IgD-negative memory B cell (primary cell): ENCODE results near the gene ZNF622. TPM values are rescaled to one million over a fixed set of nuclear protein-coding genes. Genes with fewer than 3 reads are reported as not detected.
"Not testable (repeated sequence)": the region's sequence is repeated elsewhere in the genome, so short reads cannot be mapped to it uniquely, and the experiment has no call there.

Experiments
- H3K27ac Mint-ChIP-seq, 3 donors: one replicate each; pipeline ENCODE4 v1.8.0; 2020 to 2022; ENCODE audit warnings: mild to moderate bottlenecking in 3 of 3, mixed read lengths in 3 of 3, moderate library complexity in 1 of 3
- H3K27me3 Mint-ChIP-seq: one replicate; pipeline ENCODE4 v1.8.0; 2021; ENCODE audit warnings: mixed read lengths
- H3K36me3 Mint-ChIP-seq: one replicate; pipeline ENCODE4 v1.8.0; 2020; ENCODE audit warnings: mild to moderate bottlenecking, mixed read lengths
- H3K4me1 Mint-ChIP-seq, 3 donors: one replicate each; pipeline ENCODE4 v1.8.0; 2020 to 2022; ENCODE audit warnings: mixed read lengths in 3 of 3, mild to moderate bottlenecking in 1 of 3
- H3K4me3 Mint-ChIP-seq, 4 donors: one replicate each; pipeline ENCODE4 v1.8.0; 2020 to 2022; ENCODE audit warnings: mild to moderate bottlenecking in 4 of 4, mixed read lengths in 4 of 4, moderate library complexity in 3 of 4
- H3K9me3 Mint-ChIP-seq, 3 donors: one replicate each; pipeline ENCODE4 v1.8.0; 2020 to 2021; ENCODE audit warnings: mixed read lengths in 3 of 3, mild to moderate bottlenecking in 1 of 3
- polyA plus RNA-seq: library from polyadenylated mRNA; unstranded; fragments of 300-500 nt; fragmentation: Illumina TruSeq; gene quantifications from one replicate; pipeline ENCODE4 v1.2.3, GENCODE V29; 2021

Gene ZNF622
- polyA plus RNA-seq, 1 donor from 2014 or later: 63.7 TPM

DNA sequence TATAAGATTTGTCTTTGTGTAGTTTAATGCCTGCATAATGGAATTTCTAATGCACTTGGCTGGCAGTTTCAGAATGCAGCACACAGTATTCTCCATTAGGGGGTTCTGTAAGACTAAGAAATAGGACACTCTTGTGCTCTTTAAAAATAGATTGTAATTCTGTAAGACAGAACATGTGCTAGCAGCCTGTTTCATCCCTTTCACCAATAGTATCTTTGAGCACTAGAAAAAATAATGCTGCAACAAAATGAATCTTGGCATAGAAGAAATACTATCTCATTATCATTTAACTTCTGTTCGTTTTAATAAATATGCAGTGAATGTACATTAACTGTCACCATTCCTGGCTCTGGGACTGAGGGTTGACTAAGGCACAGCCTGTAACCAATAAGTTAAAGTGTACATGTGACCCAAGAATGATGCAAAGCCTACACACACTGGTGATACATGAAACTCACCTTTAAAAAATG is 23.8 kb upstream of the ZNF622 start:
- Mint-ChIP-seq H3K27me3 (no peaks in the 10 kb centered on the region), H3K36me3 (no peaks in the 10 kb centered on the region), H3K4me3 (no peak overlapping the region), H3K9me3 (peaks cover 0 to 2% (median 0%) of the 10 kb centered on the region in 3 donors), H3K27ac (no peak overlapping the region), H3K4me1 (peaks cover 0 to 16% (median 0%) of the 10 kb centered on the region in 3 donors)

- Mint-ChIP-seq H3K4me1 (peaks cover 0 to 11% (median 0%) of the 10 kb centered on the region in 3 donors), H3K27ac (no peak overlapping the region), H3K27me3 (no peaks in the 10 kb centered on the region), H3K36me3 (no peaks in the 10 kb centered on the region), H3K9me3 (no peaks in the 10 kb centered on the region), H3K4me3 (no peak overlapping the region)
Observed at GRCh38 chr5:16487456-16487855, 21.9 kb upstream of the ZNF622 start.

GRCh38 chr5:16486711-16487111 is 21.1 kb upstream of the ZNF622 start:
- H3K27me3 Mint-ChIP-seq: no peaks in the 10 kb centered on the region
- no peaks in the 10 kb centered on the region for H3K36me3 Mint-ChIP-seq
- no peaks in the 10 kb centered on the region for H3K9me3 Mint-ChIP-seq
- H3K4me1 Mint-ChIP-seq: peaks cover 0 to 11% (median 0%) of the 10 kb centered on the region in 3 donors
- no peak overlapping the region for H3K27ac Mint-ChIP-seq
- no peak overlapping the region for H3K4me3 Mint-ChIP-seq

DNA sequence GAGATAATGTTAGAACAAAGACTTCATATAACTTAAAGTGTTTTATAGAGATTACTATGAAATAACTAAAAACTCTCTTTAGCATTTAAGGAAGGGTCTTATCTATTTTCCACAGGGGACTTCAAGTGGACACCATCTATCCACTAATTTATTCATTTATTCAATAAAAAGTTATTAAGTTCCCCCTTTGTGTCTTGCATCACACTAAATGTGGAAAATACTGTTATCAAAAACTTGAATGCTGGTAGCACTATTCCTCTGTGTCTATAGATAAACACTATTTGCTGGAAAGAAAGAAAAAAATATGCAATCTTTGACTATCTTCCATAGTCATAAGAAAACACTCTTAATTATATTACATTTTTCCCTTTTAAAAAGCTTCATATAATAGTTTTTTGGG is 20.1 kb upstream of the ZNF622 start:
- peaks cover 0 to 7% (median 0%) of the 10 kb centered on the region in 3 donors for H3K4me1 Mint-ChIP-seq
- H3K27ac Mint-ChIP-seq: no peak overlapping the region
- no peaks in the 10 kb centered on the region for H3K9me3 Mint-ChIP-seq
- H3K27me3 Mint-ChIP-seq: no peaks in the 10 kb centered on the region
- no peak overlapping the region for H3K4me3 Mint-ChIP-seq
- H3K36me3 Mint-ChIP-seq: no peaks in the 10 kb centered on the region

DNA sequence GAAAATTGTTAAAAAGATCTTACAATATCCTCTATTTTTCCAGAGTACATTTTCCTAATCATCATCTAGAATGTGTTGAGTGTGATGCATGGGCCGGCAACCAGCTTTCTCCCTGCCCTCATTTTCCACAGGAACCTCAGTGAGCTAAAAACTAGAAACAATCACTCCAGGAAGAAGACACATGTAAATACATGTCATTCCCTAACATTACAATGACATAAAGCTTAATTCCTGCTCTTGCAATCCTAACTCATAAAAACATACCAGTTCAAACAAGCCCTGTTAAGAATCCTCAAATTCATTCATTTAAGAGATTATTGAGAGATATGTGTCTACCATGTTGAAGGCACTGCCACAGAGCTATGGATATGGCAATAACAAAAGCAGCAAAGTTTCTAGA is 18.5 kb upstream of the ZNF622 start:
- Mint-ChIP-seq H3K27ac (no peak overlapping the region), H3K4me3 (no peak overlapping the region), H3K27me3 (no peaks in the 10 kb centered on the region), H3K9me3 (no peaks in the 10 kb centered on the region), H3K36me3 (no peaks in the 10 kb centered on the region), H3K4me1 (peaks cover 0 to 2% (median 0%) of the 10 kb centered on the region in 3 donors)

DNA sequence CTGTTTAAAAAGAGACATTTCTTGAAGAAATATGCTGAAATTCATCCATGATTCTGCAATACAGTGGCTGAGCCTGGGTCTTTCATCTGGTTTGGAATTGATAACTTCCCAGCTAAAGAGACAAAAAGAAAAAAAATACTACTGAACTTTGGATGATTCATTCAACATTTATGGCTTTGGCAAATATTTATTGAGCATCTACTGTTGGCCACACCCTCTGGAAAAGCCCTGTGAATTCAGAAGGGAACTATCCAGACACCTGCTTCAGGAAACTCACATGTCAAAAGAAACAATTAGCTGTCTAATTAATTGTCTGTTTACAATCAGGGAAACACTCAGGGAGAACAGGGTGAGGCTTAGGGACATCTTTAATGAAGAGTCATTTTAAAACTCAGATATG is 17.8 kb upstream of the ZNF622 start:
- no peaks in the 10 kb centered on the region for H3K9me3 Mint-ChIP-seq
- no peak overlapping the region for H3K4me3 Mint-ChIP-seq
- no peaks in the 10 kb centered on the region for H3K27me3 Mint-ChIP-seq
- H3K4me1 Mint-ChIP-seq: peaks cover 0 to 2% (median 0%) of the 10 kb centered on the region in 3 donors
- peak overlapping the region in 1 of 3 donors; percentile 27 for H3K27ac Mint-ChIP-seq
- no peaks in the 10 kb centered on the region for H3K36me3 Mint-ChIP-seq

DNA sequence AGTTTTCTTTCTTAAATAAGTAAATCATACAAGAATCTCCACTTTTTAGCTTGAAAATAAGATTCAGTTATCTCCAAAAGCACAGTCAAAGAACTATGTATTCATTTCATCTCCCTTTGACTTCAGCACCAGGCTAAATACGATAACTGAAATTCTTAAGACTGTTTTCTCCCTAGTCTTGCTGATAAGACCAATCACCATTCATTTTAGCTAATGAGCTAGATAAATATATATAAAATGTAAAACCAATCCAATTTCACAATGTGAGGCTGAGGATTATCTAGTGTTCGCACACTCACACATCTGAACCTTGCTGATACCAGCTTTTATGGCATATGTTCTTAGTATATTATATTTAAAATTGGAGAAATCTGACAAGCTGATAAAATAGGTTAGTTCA is 17.3 kb upstream of the ZNF622 start:
- Mint-ChIP-seq H3K4me3 (no peak overlapping the region), H3K27ac (no peak overlapping the region), H3K9me3 (no peaks in the 10 kb centered on the region), H3K4me1 (peaks cover 0 to 2% (median 0%) of the 10 kb centered on the region in 3 donors), H3K27me3 (no peaks in the 10 kb centered on the region), H3K36me3 (no peaks in the 10 kb centered on the region)

GRCh38 chr5:16480821-16481538 is 15.4 kb upstream of the ZNF622 start:
- Mint-ChIP-seq H3K4me3 (no peak overlapping the region), H3K9me3 (peaks cover 0 to 1% (median 0%) of the 10 kb centered on the region in 3 donors), H3K4me1 (no peaks in the 10 kb centered on the region), H3K27me3 (no peaks in the 10 kb centered on the region), H3K36me3 (peaks cover 5% of the 10 kb centered on the region), H3K27ac (no peak overlapping the region)

DNA sequence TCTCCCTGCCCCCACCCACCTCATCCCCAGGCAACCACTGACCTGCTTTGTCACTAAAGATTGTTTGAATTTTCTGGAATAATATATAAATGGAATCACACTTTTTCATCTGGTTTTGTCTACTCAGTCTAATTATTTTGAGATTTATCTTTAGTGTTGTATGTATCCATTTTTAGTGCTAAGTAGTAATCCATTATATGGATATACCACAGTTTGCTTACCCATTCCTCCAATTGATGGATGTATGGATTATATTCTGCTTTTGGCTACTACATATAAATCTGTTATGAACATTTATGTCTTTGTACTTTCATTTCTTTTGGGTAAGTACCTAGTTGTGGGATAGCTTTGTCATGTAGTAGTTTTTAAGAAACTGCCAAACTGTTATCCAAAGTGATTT is 14.5 kb upstream of the ZNF622 start:
- Mint-ChIP-seq H3K27ac (no peak overlapping the region), H3K4me3 (no peak overlapping the region), H3K4me1 (no peaks in the 10 kb centered on the region), H3K36me3 (peaks cover 6% of the 10 kb centered on the region), H3K9me3 (peaks cover 0 to 1% (median 0%) of the 10 kb centered on the region in 3 donors), H3K27me3 (no peaks in the 10 kb centered on the region)

DNA sequence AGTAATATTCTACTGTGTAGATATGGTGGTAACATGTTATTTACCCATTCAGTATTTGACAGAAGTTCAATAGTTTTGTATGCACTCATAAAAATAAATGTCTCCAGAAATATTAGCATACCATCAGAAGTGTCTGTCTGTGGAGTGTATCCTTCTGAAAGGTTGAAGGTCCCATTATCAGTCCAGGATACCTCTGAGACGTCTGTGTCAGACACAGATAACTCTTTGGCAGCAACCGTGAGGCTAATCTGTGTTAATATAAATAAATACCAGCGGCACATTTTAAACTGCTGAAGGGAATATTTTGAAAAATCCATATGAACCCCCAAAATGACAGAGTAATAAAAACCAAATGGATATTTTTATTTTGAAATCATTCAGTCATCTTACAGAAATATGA is 11.9 kb upstream of the ZNF622 start:
- Mint-ChIP-seq H3K4me1 (no peaks in the 10 kb centered on the region), H3K36me3 (peaks cover 6% of the 10 kb centered on the region), H3K27ac (no peak overlapping the region), H3K4me3 (no peak overlapping the region), H3K9me3 (peaks cover 0 to 1% (median 0%) of the 10 kb centered on the region in 3 donors), H3K27me3 (no peaks in the 10 kb centered on the region)

- H3K9me3 Mint-ChIP-seq, H3K4me3 Mint-ChIP-seq, H3K4me1 Mint-ChIP-seq, H3K27ac Mint-ChIP-seq, H3K36me3 Mint-ChIP-seq, H3K27me3 Mint-ChIP-seq: not testable (repeated sequence)
Observed at GRCh38 chr5:16476417-16476816, 10.8 kb upstream of the ZNF622 start.

DNA sequence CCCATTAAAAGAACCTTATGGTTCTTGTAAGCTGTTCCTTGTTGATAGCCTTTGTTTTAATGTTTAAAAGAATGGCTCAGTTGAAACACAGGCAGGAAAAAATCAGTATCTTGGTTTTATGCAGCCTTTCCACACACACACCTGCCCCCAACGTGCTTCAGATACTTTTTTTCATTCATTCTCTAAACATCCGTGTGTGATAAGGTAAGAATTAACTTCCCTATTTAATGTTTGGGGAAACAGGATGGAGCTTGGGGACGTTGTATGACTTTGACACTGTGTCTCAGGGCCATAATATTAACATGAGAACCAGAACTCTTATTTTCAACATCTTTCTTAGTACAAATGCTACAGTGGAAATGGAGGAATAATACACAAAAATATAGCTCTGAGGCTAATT is 5.8 kb upstream of the ZNF622 start:
- Mint-ChIP-seq H3K27me3 (no peaks in the 10 kb centered on the region), H3K4me3 (no peak overlapping the region), H3K36me3 (peaks cover 5% of the 10 kb centered on the region)

GRCh38 chr5:16467363-16468219 is 2.0 kb upstream of the ZNF622 start:
- Mint-ChIP-seq H3K36me3 (peaks cover 4% of the 10 kb centered on the region), H3K9me3 (no peaks in the 10 kb centered on the region), H3K27ac (peak overlapping the region; percentile 48 to 98 (median 85)), H3K4me1 (peaks cover 45 to 55% (median 55%) of the 10 kb centered on the region in 3 donors), H3K4me3 (peak overlapping the region; percentile 81 to 100 (median 97)), H3K27me3 (no peaks in the 10 kb centered on the region)

More for the DNA sequence above, 5.8 kb upstream of the ZNF622 start:
- H3K9me3 Mint-ChIP-seq: peaks cover 0 to under 1% (median 0%) of the 10 kb centered on the region in 3 donors
- H3K4me1 Mint-ChIP-seq: peaks cover 15 to 27% (median 21%) of the 10 kb centered on the region in 3 donors
- no peak overlapping the region for H3K27ac Mint-ChIP-seq

GRCh38 chr5:16464664-16465543 is 696 bp downstream of the ZNF622 start:
- Mint-ChIP-seq H3K36me3 (peaks cover 6% of the 10 kb centered on the region), H3K4me3 (peak overlapping the region; percentile 95 to 100 (median 100)), H3K27me3 (no peaks in the 10 kb centered on the region), H3K9me3 (no peaks in the 10 kb centered on the region), H3K27ac (peak overlapping the region; percentile 85 to 98 (median 96)), H3K4me1 (peaks cover 58 to 72% (median 65%) of the 10 kb centered on the region in 3 donors)
